ENCODE results near the gene CABP7. TPM values are rescaled to one million over a fixed set of nuclear protein-coding genes. Genes with fewer than 3 reads are reported as not detected.
A peak's percentile ranks its signal among the peaks of the same experiment; 100 is the strongest.

CABP7 gene
- total RNA-seq, 1 experiment from 2014 or later = not detected

DNA sequence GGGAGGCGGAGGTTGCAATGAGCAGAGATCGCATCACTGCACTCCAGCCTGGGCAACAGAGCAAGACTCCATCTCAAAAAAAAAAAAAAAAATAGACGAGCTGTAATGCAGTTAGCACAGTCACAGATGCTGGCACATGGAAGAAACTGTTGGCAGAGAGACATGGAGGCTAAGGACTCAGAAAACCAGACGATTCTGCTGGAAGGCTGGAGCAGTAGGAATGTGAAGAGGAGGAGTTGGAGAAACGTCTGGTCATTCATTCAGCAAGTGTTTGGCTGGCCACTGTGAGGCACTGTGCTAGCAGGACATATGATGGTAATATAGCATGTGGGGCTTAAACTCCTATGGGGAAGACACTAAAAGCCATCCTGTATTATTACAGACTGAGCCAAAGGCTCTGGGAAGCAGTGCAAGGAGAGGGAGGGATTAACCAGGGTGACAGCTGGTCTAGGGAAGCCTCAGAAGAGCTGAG is 52.4 kb downstream of the CABP7 start:
- peak; percentile 70 for ATAC-seq
- no TSS peak for BruUV-seq (replicated peaks)
- ChIA-PET RAD21 (ENCODE audit: low non-redundant PET in 1 of 2, low total read pairs in 2 of 2, uncharacterized antibody in 2 of 2, unreplicated experiment in 2 of 2) (interaction anchor here in 1 of 2 experiments (1.1 to 1.6 kb wide), 2 partner anchors 233 to 317 kb away, joined by 3 to 4 read pairs; no protein-coding TSS in a partner anchor), POLR2A (no interaction called here), CTCF (interaction anchor here (1.1 to 1.6 kb wide), 3 partner anchors 10 to 316 kb away, joined by 3 to 10 read pairs (median 8); no protein-coding TSS in a partner anchor)
- Histone ChIP-seq H3K79me2 (ENCODE audit: insufficient read depth, low read length) (peaks cover 26% of the 10 kb centered on the region), H3K9ac (ENCODE audit: low read length) (no peak overlapping the region), H3K4me2 (ENCODE audit: low read length) (no peak overlapping the region), H3K4me1 (ENCODE audit: control insufficient read depth in 1 of 2, insufficient read depth in 2 of 2, low read length in 2 of 2) (peaks cover 14 to 44% of the 10 kb centered on the region in 2 experiments), H2AFZ (ENCODE audit: low read depth, low read length, poor library complexity, severe bottlenecking) (no peak overlapping the region), H3K9me2 (ENCODE audit: insufficient read depth) (no peaks in the 10 kb centered on the region), H3K4me3 (replicated peaks in 1 of 2; ENCODE audit: low read depth in 1 of 2, low read length in 2 of 2) (no peak overlapping the region), H3K27me3 (ENCODE audit: insufficient read depth, low read length) (no peaks in the 10 kb centered on the region), H4K20me1 (ENCODE audit: insufficient read depth) (no peaks in the 10 kb centered on the region), H3K36me3 (ENCODE audit: control insufficient read depth in 1 of 2, insufficient read depth in 2 of 2, low read length in 2 of 2) (peaks cover 15 to 19% of the 10 kb centered on the region in 2 experiments; a peak in 3 of 4 replicates), H3K27ac (ENCODE audit: low read depth, low read length) (peak overlapping the region; percentile 73; the same call in 1 of the 2 replicates), H3K9me3 (ENCODE audit: control insufficient read depth in 1 of 2, insufficient read depth in 1 of 2, low read depth in 1 of 2, low read length in 2 of 2) (no peaks in the 10 kb centered on the region)
- DNase-seq (ENCODE audit: low read depth, low spot score) = peak; percentile 24
- intact Hi-C loops (cut with micrococcal nuclease) = loop anchor here (2.0 kb wide), 2 partner anchors 233 to 317 kb away; no protein-coding TSS in a partner anchor
- TF ChIP-seq, protein P1, sequence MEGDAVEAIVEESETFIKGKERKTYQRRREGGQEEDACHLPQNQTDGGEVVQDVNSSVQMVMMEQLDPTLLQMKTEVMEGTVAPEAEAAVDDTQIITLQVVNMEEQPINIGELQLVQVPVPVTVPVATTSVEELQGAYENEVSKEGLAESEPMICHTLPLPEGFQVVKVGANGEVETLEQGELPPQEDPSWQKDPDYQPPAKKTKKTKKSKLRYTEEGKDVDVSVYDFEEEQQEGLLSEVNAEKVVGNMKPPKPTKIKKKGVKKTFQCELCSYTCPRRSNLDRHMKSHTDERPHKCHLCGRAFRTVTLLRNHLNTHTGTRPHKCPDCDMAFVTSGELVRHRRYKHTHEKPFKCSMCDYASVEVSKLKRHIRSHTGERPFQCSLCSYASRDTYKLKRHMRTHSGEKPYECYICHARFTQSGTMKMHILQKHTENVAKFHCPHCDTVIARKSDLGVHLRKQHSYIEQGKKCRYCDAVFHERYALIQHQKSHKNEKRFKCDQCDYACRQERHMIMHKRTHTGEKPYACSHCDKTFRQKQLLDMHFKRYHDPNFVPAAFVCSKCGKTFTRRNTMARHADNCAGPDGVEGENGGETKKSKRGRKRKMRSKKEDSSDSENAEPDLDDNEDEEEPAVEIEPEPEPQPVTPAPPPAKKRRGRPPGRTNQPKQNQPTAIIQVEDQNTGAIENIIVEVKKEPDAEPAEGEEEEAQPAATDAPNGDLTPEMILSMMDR (IDR thresholded peaks at IDR 0.05 in 2 of 3, conservative IDR thresholded peaks at IDR 0.05 in 1 of 3; ENCODE audit: borderline replicate concordance in 1 of 3, insufficient read depth in 1 of 3, low read depth in 2 of 3, low read length in 2 of 3) = peak in 2 of 3 experiments; percentile 70 to 72; a peak in 5 of 6 replicates
- no peak for TF ChIP-seq REST (IDR thresholded peaks at IDR 0.05; ENCODE audit: low read depth)
- TF ChIP-seq RAD21 (IDR thresholded peaks at IDR 0.05; ENCODE audit: low read depth) = peak; percentile 60
